ENCODE measurements around the gene SELENOH. TPM values are rescaled to one million over a fixed set of nuclear protein-coding genes. Genes with fewer than 3 reads are reported as not detected.
A peak's percentile ranks its signal among the peaks of the same experiment; 100 is the strongest.

Gene SELENOH
- total RNA-seq, 1 experiment from 2014 or later, result 84.5 TPM

DNA sequence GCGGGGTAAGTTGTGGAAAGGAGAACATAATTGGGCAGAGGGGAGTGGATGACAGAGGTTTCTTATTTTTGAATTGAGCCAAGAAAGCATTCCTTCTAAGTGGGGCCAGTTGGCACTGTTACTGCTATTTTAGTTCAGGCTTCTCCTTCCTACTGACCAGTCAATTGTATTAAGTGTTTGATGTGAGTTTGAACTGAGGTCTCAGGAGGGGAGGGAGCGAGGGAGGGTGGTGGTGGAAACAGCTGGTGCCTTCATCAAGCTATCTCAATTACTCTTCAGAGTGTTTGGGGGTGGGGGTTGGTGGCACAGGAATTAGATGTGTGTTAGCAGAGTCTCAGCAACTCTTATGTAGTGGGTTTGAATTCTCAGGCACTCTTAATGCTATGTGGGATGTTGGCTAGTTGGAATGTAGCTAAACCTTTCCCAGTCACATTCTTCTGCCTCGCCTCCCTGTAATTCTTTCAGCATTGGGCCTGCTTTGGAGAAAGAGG, 34.8 kb downstream of the SELENOH start:
- H3K27ac Mint-ChIP-seq (ENCODE audit: low read depth, unreplicated experiment), result peak overlapping the region; percentile 85
- H3K36me3 Mint-ChIP-seq (ENCODE audit: insufficient read depth, unreplicated experiment), result peaks cover 34% of the 10 kb centered on the region
- TF ChIP-seq, protein P1, sequence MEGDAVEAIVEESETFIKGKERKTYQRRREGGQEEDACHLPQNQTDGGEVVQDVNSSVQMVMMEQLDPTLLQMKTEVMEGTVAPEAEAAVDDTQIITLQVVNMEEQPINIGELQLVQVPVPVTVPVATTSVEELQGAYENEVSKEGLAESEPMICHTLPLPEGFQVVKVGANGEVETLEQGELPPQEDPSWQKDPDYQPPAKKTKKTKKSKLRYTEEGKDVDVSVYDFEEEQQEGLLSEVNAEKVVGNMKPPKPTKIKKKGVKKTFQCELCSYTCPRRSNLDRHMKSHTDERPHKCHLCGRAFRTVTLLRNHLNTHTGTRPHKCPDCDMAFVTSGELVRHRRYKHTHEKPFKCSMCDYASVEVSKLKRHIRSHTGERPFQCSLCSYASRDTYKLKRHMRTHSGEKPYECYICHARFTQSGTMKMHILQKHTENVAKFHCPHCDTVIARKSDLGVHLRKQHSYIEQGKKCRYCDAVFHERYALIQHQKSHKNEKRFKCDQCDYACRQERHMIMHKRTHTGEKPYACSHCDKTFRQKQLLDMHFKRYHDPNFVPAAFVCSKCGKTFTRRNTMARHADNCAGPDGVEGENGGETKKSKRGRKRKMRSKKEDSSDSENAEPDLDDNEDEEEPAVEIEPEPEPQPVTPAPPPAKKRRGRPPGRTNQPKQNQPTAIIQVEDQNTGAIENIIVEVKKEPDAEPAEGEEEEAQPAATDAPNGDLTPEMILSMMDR (IDR thresholded peaks at IDR 0.05; ENCODE audit: unreplicated experiment), result no peak
- no peaks in the 10 kb centered on the region for H3K27me3 Mint-ChIP-seq (ENCODE audit: insufficient read depth, unreplicated experiment)
- no peak for DNase-seq (ENCODE audit: unreplicated experiment)
- no peak overlapping the region for H3K4me3 Mint-ChIP-seq (ENCODE audit: unreplicated experiment)
- BruUV-seq (replicated peaks), result no TSS peak
- intact Hi-C loops (cut with micrococcal nuclease), result no loop called here
- ChIA-PET CTCF (interaction anchor here (0.7 to 9.9 kb wide), 7 partner anchors 8 to 318 kb away, joined by 3 to 117 read pairs (median 3); partner anchors contain the start of gene CTNND1), POLR2A (interaction anchor here (1.4 to 11.9 kb wide), 5 partner anchors 12 to 28 kb away, joined by 4 to 285 read pairs (median 60); partner anchors contain the start of gene CTNND1)
- H3K4me1 Mint-ChIP-seq (ENCODE audit: insufficient read depth, unreplicated experiment), result peaks cover 64% of the 10 kb centered on the region
- H3K9me3 Mint-ChIP-seq (ENCODE audit: unreplicated experiment), result no peaks in the 10 kb centered on the region

DNA sequence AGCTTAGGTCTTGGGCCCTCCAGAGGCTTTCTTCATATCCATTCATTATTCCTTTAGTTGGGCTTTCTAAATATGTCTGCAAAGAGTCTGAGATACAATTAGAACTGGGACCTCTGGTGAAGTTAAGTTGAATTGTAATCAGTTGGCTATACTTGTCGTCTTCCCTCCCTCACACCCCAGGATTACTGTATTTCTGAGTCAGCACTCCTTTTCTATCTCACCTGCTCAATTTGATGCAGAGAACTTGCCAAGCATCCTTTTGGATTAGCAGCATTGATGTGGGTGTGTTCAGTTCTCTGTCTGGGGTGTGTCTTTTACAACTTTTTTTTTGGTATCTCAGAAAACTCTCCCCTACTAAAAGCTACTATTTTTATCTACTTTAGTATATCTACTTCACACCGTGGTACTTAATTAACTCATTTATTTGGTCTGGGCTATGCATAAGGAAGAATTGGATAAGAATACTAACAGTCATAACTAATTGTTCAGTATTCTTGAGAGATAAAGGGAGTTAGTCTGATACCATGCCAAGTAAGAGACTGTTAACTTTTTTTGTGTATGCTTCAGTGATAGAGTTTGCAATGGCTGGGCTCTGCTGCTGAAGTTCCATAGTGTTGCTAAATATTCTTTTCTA, 35.4 kb downstream of the SELENOH start:
- peak overlapping the region; percentile 85 for H3K27ac Mint-ChIP-seq (ENCODE audit: low read depth, unreplicated experiment)
- intact Hi-C loops (cut with micrococcal nuclease), result no loop called here
- TF ChIP-seq, protein P1 (IDR thresholded peaks at IDR 0.05; ENCODE audit: unreplicated experiment), result no peak
- CTCF ChIA-PET, result interaction anchor here (0.7 to 9.9 kb wide), 8 partner anchors 9 to 319 kb away, joined by 3 to 117 read pairs (median 4); partner anchors contain the start of genes BTBD18 and CTNND1
- no TSS peak for BruUV-seq (replicated peaks)
- DNase-seq (ENCODE audit: unreplicated experiment), result peak; percentile 20
- peaks cover 64% of the 10 kb centered on the region for H3K4me1 Mint-ChIP-seq (ENCODE audit: insufficient read depth, unreplicated experiment)
- H3K4me3 Mint-ChIP-seq (ENCODE audit: unreplicated experiment), result no peak overlapping the region
- POLR2A ChIA-PET, result interaction anchor here (1.4 to 11.9 kb wide), 6 partner anchors 11 to 35 kb away, joined by 4 to 285 read pairs (median 47); partner anchors contain the start of genes CTNND1 and SELENOH
- H3K36me3 Mint-ChIP-seq (ENCODE audit: insufficient read depth, unreplicated experiment), result peaks cover 40% of the 10 kb centered on the region
- no peaks in the 10 kb centered on the region for H3K9me3 Mint-ChIP-seq (ENCODE audit: unreplicated experiment)
- H3K27me3 Mint-ChIP-seq (ENCODE audit: insufficient read depth, unreplicated experiment), result no peaks in the 10 kb centered on the region

DNA sequence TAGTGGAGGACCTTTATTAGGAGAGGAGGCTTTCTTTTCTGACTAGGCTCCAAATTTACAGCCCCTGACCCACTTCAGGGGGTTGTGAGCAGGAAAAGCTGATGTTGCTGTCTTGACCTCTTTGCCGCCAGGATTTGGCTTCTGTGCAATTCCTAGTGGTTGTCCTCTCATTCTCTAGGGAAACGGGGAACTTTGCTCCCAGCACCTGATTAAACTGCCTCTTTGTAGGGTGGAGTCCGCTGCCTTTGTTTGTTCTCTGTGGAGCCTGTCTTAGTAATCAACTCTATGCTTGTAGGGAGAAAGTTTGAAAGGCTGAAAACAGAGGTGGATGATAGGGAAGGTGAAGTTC, 36.7 kb downstream of the SELENOH start:
- no peaks in the 10 kb centered on the region for H3K27me3 Mint-ChIP-seq (ENCODE audit: insufficient read depth, unreplicated experiment)
- TF ChIP-seq, protein P1 (IDR thresholded peaks at IDR 0.05; ENCODE audit: unreplicated experiment), result no peak
- ChIA-PET POLR2A (interaction anchor here (0.6 to 11.9 kb wide), 12 partner anchors 9 to 728 kb away, joined by 3 to 285 read pairs (median 7); partner anchors contain the start of genes CTNND1, MED19, SELENOH and TMX2), CTCF (interaction anchor here (0.7 to 9.9 kb wide), 8 partner anchors 11 to 1392 kb away, joined by 3 to 117 read pairs (median 6); partner anchors contain the start of genes BTBD18 and CTNND1)
- peak overlapping the region; percentile 85 for H3K27ac Mint-ChIP-seq (ENCODE audit: low read depth, unreplicated experiment)
- peaks cover 60% of the 10 kb centered on the region for H3K4me1 Mint-ChIP-seq (ENCODE audit: insufficient read depth, unreplicated experiment)
- intact Hi-C loops (cut with micrococcal nuclease), result loop anchor here (1.0 to 2.0 kb wide), 2 partner anchors 15 to 21 kb away; no protein-coding TSS in a partner anchor
- peak overlapping the region; percentile 49 for H3K4me3 Mint-ChIP-seq (ENCODE audit: unreplicated experiment)
- H3K9me3 Mint-ChIP-seq (ENCODE audit: unreplicated experiment), result no peaks in the 10 kb centered on the region
- peak; percentile 55 for DNase-seq (ENCODE audit: unreplicated experiment)
- peaks cover 49% of the 10 kb centered on the region for H3K36me3 Mint-ChIP-seq (ENCODE audit: insufficient read depth, unreplicated experiment)
- no TSS peak for BruUV-seq (replicated peaks)
